ENCODE measurements around the gene DNAH17.

- TF ChIP-seq CTCF (IDR thresholded peaks at IDR 0.05) (no peak), EZH2 (IDR thresholded peaks at IDR 0.05; ENCODE audit: borderline replicate concordance, insufficient read depth, low read depth, low read length, poor library complexity, severe bottlenecking) (no peak)
These were observed 196.8 kb downstream of the DNAH17 start for GRCh38 chr17:78380370-78380769.
